ENCODE data around the gene ZDHHC1.
A peak's percentile ranks its signal among the peaks of the same experiment; 100 is the strongest.
"Not testable (repeated sequence)": the region's sequence is repeated elsewhere in the genome, so short reads cannot be mapped to it uniquely, and the experiment has no call there.

Gene ZDHHC1

GRCh38 chr16:67430977-67431774, 14.9 kb upstream of the ZDHHC1 start, which contains the start of gene HSD11B2:
Gene HSD11B2, plus strand, starts transcription at chr16:67431121. Its CDS starts 128 bp downstream, at chr16:67431249.
- DNase-seq (ENCODE audit: low read depth in 1 of 2, low spot score in 1 of 2): no peak

GRCh38 chr16:67430504-67430976, 14.3 kb upstream of the ZDHHC1 start:
- DNase-seq (ENCODE audit: low read depth in 1 of 2, low spot score in 1 of 2): no peak

GRCh38 chr16:67429799-67430503, 13.7 kb upstream of the ZDHHC1 start:
- no peak for DNase-seq (ENCODE audit: low read depth in 1 of 2, low spot score in 1 of 2)

GRCh38 chr16:67429053-67429798, 12.9 kb upstream of the ZDHHC1 start:
- no peak for DNase-seq (ENCODE audit: low read depth in 1 of 2, low spot score in 1 of 2)

GRCh38 chr16:67428146-67428731, 12.0 kb upstream of the ZDHHC1 start:
- DNase-seq (ENCODE audit: low read depth in 1 of 2, low spot score in 1 of 2): peak in 1 of 2 donors; percentile 21

GRCh38 chr16:67426950-67427349, 10.7 kb upstream of the ZDHHC1 start:
- no peak for DNase-seq (ENCODE audit: low read depth in 1 of 2, low spot score in 1 of 2)

- DNase-seq (ENCODE audit: low read depth in 1 of 2, low spot score in 1 of 2): no peak
These were observed 9.7 kb upstream of the ZDHHC1 start for GRCh38 chr16:67426022-67426421.

- no peak for DNase-seq (ENCODE audit: low read depth in 1 of 2, low spot score in 1 of 2)
These were observed 9.3 kb upstream of the ZDHHC1 start for GRCh38 chr16:67425580-67425979.

- no peak for DNase-seq (ENCODE audit: low read depth in 1 of 2, low spot score in 1 of 2)
These were observed 8.8 kb upstream of the ZDHHC1 start for GRCh38 chr16:67425061-67425460.

- no peak for DNase-seq (ENCODE audit: low read depth in 1 of 2, low spot score in 1 of 2)
These were observed 8.0 kb upstream of the ZDHHC1 start for GRCh38 chr16:67424261-67424615.

GRCh38 chr16:67423611-67424260, 7.5 kb upstream of the ZDHHC1 start:
- no peak for DNase-seq (ENCODE audit: low read depth in 1 of 2, low spot score in 1 of 2)

- DNase-seq (ENCODE audit: low read depth in 1 of 2, low spot score in 1 of 2): no peak
These were observed 6.7 kb upstream of the ZDHHC1 start for GRCh38 chr16:67423015-67423414.

- no peak for DNase-seq (ENCODE audit: low read depth in 1 of 2, low spot score in 1 of 2)
These were observed 4.8 kb upstream of the ZDHHC1 start for GRCh38 chr16:67421030-67421429.

GRCh38 chr16:67419931-67420330, 3.7 kb upstream of the ZDHHC1 start:
- no peak for DNase-seq (ENCODE audit: low read depth in 1 of 2, low spot score in 1 of 2)

GRCh38 chr16:67419502-67419901, 3.2 kb upstream of the ZDHHC1 start:
- no peak for DNase-seq (ENCODE audit: low read depth in 1 of 2, low spot score in 1 of 2)

- DNase-seq (ENCODE audit: low read depth in 1 of 2, low spot score in 1 of 2): no peak
These were observed 1.2 kb upstream of the ZDHHC1 start for GRCh38 chr16:67417333-67418061.

GRCh38 chr16:67415421-67415820, 856 bp downstream of the ZDHHC1 start:
- not testable (repeated sequence) for DNase-seq (ENCODE audit: low read depth in 1 of 2, low spot score in 1 of 2)

GRCh38 chr16:67413978-67414911, 2.0 kb downstream of the ZDHHC1 start:
- DNase-seq (ENCODE audit: low read depth in 1 of 2, low spot score in 1 of 2): no peak

GRCh38 chr16:67412294-67412693, 4.0 kb downstream of the ZDHHC1 start:
- no peak for DNase-seq (ENCODE audit: low read depth in 1 of 2, low spot score in 1 of 2)
